GM12873 (cell line): ENCODE results near the gene NSD2.

ENCODE experiments used
- CTCF ChIP-seq: IDR thresholded peaks from 2 replicates; pipeline ENCODE4 v1.5.1; 2012; ENCODE audit warnings: low read depth, mild to moderate bottlenecking, moderate library complexity, low read length, control low read depth; ENCODE audit not compliant: insufficient read depth; ENCODE audit errors: missing control alignments

Gene NSD2

GRCh38 chr4:1943928-1944327, 72.7 kb downstream of the NSD2 start:
- no peak for TF ChIP-seq CTCF

- no peak for TF ChIP-seq CTCF
Observed at GRCh38 chr4:1945124-1945895, 74.1 kb downstream of the NSD2 start.

GRCh38 chr4:1945912-1946311, 74.7 kb downstream of the NSD2 start:
- TF ChIP-seq CTCF = no peak

GRCh38 chr4:1948232-1948631, 77.0 kb downstream of the NSD2 start:
- no peak for TF ChIP-seq CTCF

- TF ChIP-seq CTCF = no peak
Observed at GRCh38 chr4:1948892-1949436, 77.8 kb downstream of the NSD2 start.

GRCh38 chr4:1950369-1950768, 79.2 kb downstream of the NSD2 start:
- TF ChIP-seq CTCF = no peak

- TF ChIP-seq CTCF = no peak
Observed at GRCh38 chr4:1952058-1952700, 81.0 kb downstream of the NSD2 start.
